PC-3 (cell line): ENCODE data around the gene GTF2H1.

Source experiments
- EZH2 ChIP-seq: fragments of 300-600 bp; sonication (generic); IDR thresholded peaks from one replicate; pipeline ENCODE4 v1.6.1; 2017; ENCODE audit warnings: antibody characterized with exemption, mild to moderate bottlenecking, low read length; ENCODE audit not compliant: unreplicated experiment
- EZH2phosphoT487 ChIP-seq: fragments of 300-600 bp; sonication (generic); IDR thresholded peaks from 2 replicates; pipeline ENCODE4 v1.6.1; 2018; ENCODE audit warnings: mild to moderate bottlenecking, antibody characterized with exemption, low read length, borderline replicate concordance
- TF ChIP-seq, protein P1 (sequence below): fragments of 300-600 bp; sonication (generic); conservative IDR thresholded peaks from 2 replicates; pipeline ENCODE4 v1.5.1; 2017; ENCODE audit warnings: antibody characterized with exemption, low read depth, mild to moderate bottlenecking, low read length

DNA sequence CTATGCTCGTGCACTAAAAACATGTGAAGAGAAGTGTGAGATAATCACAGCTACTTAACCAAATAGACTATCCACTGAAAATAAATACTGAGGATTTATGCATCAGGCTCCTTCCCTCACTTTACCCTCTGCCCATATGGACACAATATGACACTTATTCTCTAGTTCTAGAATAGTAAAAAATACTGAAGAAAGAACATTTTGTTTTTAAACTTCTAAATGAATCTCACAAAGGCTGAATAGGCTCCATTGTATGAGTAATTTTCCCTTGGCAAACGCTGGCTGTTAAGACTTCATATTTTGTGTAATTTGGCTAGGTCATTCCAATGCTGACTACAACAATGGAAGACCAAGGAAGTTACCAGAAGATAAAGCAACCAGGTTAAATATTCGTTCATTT lies 10.4 kb upstream of the GTF2H1 start:
- TF ChIP-seq, protein P1, sequence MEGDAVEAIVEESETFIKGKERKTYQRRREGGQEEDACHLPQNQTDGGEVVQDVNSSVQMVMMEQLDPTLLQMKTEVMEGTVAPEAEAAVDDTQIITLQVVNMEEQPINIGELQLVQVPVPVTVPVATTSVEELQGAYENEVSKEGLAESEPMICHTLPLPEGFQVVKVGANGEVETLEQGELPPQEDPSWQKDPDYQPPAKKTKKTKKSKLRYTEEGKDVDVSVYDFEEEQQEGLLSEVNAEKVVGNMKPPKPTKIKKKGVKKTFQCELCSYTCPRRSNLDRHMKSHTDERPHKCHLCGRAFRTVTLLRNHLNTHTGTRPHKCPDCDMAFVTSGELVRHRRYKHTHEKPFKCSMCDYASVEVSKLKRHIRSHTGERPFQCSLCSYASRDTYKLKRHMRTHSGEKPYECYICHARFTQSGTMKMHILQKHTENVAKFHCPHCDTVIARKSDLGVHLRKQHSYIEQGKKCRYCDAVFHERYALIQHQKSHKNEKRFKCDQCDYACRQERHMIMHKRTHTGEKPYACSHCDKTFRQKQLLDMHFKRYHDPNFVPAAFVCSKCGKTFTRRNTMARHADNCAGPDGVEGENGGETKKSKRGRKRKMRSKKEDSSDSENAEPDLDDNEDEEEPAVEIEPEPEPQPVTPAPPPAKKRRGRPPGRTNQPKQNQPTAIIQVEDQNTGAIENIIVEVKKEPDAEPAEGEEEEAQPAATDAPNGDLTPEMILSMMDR = no peak
- TF ChIP-seq EZH2phosphoT487 = no peak
- no peak for TF ChIP-seq EZH2
